Measurements from ENCODE around the gene GTF2F1.

GRCh38 chr19:6334490-6335285 is 58.3 kb downstream of the GTF2F1 start:
- no peak for TF ChIP-seq CTCF (IDR thresholded peaks at IDR 0.05)
- TF ChIP-seq POLR2A (IDR thresholded peaks at IDR 0.05): no peak
